K562 (cell line): ENCODE results near the gene PATE4. TPM values are rescaled to one million over a fixed set of nuclear protein-coding genes. Genes with fewer than 3 reads are reported as not detected.

Experiments used
- CBFA2T2 ChIP-seq: fragments of 450-650 bp; conservative IDR thresholded peaks from 2 replicates; pipeline ENCODE4 v1.6.1; 2017; ENCODE audit warnings: mild to moderate bottlenecking
- CBFA2T3 ChIP-seq: fragments of 450-650 bp; IDR thresholded peaks from 2 replicates; pipeline ENCODE4 v1.6.1; 2017
- CHD4 ChIP-seq: fragments of 200-600 bp; sonication (generic); IDR thresholded peaks from 3 replicates; pipeline ENCODE4 v1.6.1; 2012; ENCODE audit warnings: low read depth, mild to moderate bottlenecking, mixed read lengths, low read length, inconsistent platforms; ENCODE audit not compliant: insufficient read depth, insufficient replicate concordance, poor library complexity, severe bottlenecking
- DACH1 ChIP-seq: fragments of 450-650 bp; IDR thresholded peaks from 2 replicates; pipeline ENCODE4 v1.6.1; 2018; ENCODE audit not compliant: partially characterized antibody
- HNRNPL ChIP-seq: fragments of 200-400 bp; formaldehyde crosslinking; IDR thresholded peaks from 2 replicates; pipeline ENCODE4 v1.6.1; 2017; ENCODE audit warnings: low read depth, mild to moderate bottlenecking, low read length
- JUNB ChIP-seq: fragments of 450-650 bp; formaldehyde crosslinking; conservative IDR thresholded peaks from 2 replicates; pipeline ENCODE4 v1.4.0; 2020; ENCODE audit warnings: mild to moderate bottlenecking
- MAX ChIP-seq: sonication (generic); formaldehyde crosslinking; IDR thresholded peaks from 2 replicates; pipeline ENCODE4 v1.9.0; 2022; ENCODE audit warnings: mild to moderate bottlenecking, missing genetic modification reagents
- NFXL1 ChIP-seq: fragments of 450-650 bp; formaldehyde crosslinking; IDR thresholded peaks from 2 replicates; pipeline ENCODE4 v1.4.0; 2021; ENCODE audit warnings: mild to moderate bottlenecking
- REST ChIP-seq, 2 experiments: fragments of 450-650 bp; formaldehyde crosslinking in 1 of 2; IDR thresholded peaks; 2 replicates each; pipeline versions ENCODE4 v1.4.0 to v1.6.1; 2014 to 2020; ENCODE audit warnings: mild to moderate bottlenecking in 2 of 2, borderline replicate concordance in 1 of 2, low read depth in 1 of 2
- RNF2 ChIP-seq: sonication (generic); IDR thresholded peaks from 2 replicates; pipeline ENCODE4 v1.6.1; 2016
- SMC3 ChIP-seq: conservative IDR thresholded peaks from 2 replicates; pipeline ENCODE4 v1.6.1; 2011; ENCODE audit warnings: low read depth, low read length, improper control_type of control experiment; ENCODE audit not compliant: insufficient read depth
- ZNF41 ChIP-seq: fragments of 250-450 bp; sonication (Bioruptor Pico); conservative IDR thresholded peaks from 2 replicates; pipeline ENCODE4 v1.4.0; 2020; ENCODE audit warnings: mild to moderate bottlenecking
- ZNF583 ChIP-seq: fragments of 250-450 bp; sonication (Bioruptor Pico); IDR thresholded peaks from 2 replicates; pipeline ENCODE4 v1.4.0; 2020
- polyA plus RNA-seq, 8 experiments: library from polyadenylated mRNA; depleted of rRNA in 4 of 8; stranded (reverse) in 5 of 8; unstranded in 3 of 8; fragments of >200 nt; fragmentation: Nextera tagmentation in 2 of 8; fragmentation: Illumina TruSeq in 1 of 8; extraction: Ambion mirVana in 2 of 8; extraction: Trizol in 1 of 8; gene quantifications; 2 replicates each; pipeline versions ENCODE4 v1.2.1 to v1.2.3, GENCODE V29; 2011 to 2014; ENCODE audit warnings: inconsistent platforms in 1 of 8, missing spikeins in 1 of 8
- total RNA-seq, 7 experiments: library from RNA; depleted of rRNA in 6 of 7; stranded (reverse); fragments of >200 nt in 6 of 7; fragmentation: Illumina TruSeq in 2 of 7; extraction: Trizol in 2 of 7; gene quantifications; 2 replicates each; pipeline versions ENCODE4 v1.2.1 to v1.2.3, GENCODE V29; 2011 to 2021; ENCODE audit warnings: low replicate concordance in 1 of 7
- TF ChIP-seq, protein P1 (sequence below): sonication (generic); formaldehyde crosslinking; IDR thresholded peaks from 2 replicates; pipeline ENCODE4 v1.5.0; 2020; ENCODE audit warnings: missing genetic modification reagents
- TF ChIP-seq, protein P2 (sequence below): sonication (generic); formaldehyde crosslinking; IDR thresholded peaks from 2 replicates; pipeline ENCODE4 v1.8.1; 2023; ENCODE audit warnings: mild to moderate bottlenecking, missing genetic modification reagents, moderate library complexity

PATE4 gene
- total and polyA plus RNA-seq, 9 of the 15 experiments (the other 6 are each of a cell fraction or from before 2014, with no cell fraction given), result not detected

GRCh38 chr11:125871391-125872137 is 38.4 kb downstream of the PATE4 start (continued):
- TF ChIP-seq, protein P1, sequence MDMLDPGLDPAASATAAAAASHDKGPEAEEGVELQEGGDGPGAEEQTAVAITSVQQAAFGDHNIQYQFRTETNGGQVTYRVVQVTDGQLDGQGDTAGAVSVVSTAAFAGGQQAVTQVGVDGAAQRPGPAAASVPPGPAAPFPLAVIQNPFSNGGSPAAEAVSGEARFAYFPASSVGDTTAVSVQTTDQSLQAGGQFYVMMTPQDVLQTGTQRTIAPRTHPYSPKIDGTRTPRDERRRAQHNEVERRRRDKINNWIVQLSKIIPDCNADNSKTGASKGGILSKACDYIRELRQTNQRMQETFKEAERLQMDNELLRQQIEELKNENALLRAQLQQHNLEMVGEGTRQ (CRISPR knock-in tag), result no peak
- TF ChIP-seq CBFA2T3 (no peak), SMC3 (peak; percentile 25; the same call in 1 of the 2 replicates), CHD4 (no peak), ZNF41 (CRISPR knock-in tag) (no peak), RNF2 (no peak), REST (IDR thresholded peaks at IDR 0.05; ENCODE audit: borderline replicate concordance) (peak; percentile 39; the same call in 1 of the 2 replicates), REST (CRISPR knock-in tag; IDR thresholded peaks at IDR 0.05; ENCODE audit: low read depth) (no peak), CBFA2T2 (no peak), MAX (CRISPR knock-in tag) (no peak), HNRNPL (no peak), ZNF583 (CRISPR knock-in tag) (no peak), NFXL1 (CRISPR knock-in tag) (no peak), JUNB (CRISPR knock-in tag) (no peak), DACH1 (peak; percentile 39)
- TF ChIP-seq, protein P2, sequence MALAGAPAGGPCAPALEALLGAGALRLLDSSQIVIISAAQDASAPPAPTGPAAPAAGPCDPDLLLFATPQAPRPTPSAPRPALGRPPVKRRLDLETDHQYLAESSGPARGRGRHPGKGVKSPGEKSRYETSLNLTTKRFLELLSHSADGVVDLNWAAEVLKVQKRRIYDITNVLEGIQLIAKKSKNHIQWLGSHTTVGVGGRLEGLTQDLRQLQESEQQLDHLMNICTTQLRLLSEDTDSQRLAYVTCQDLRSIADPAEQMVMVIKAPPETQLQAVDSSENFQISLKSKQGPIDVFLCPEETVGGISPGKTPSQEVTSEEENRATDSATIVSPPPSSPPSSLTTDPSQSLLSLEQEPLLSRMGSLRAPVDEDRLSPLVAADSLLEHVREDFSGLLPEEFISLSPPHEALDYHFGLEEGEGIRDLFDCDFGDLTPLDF (CRISPR knock-in tag), result no peak
